Cardiac fibroblast (primary cell): ENCODE measurements around the gene C17orf100.
A peak's percentile ranks its signal among the peaks of the same experiment; 100 is the strongest.

Experiments
- DNase-seq, 2 donors: peaks; one replicate each; pipeline versions ENCODE4 v3.0.0 to v3.0.0-alpha.2; 2010; ENCODE audit warnings: low read depth in 2 of 2
- H3K4me3 ChIP-seq, 2 donors: replicated peaks in 1 of 2; 1 replicate in 1 of 2; 2 replicates in 1 of 2; pipeline ENCODE4 v1.5.1; 2011; ENCODE audit warnings: low read depth in 2 of 2, low read length in 2 of 2, mild to moderate bottlenecking in 2 of 2, moderate library complexity in 1 of 2
- TF ChIP-seq, protein P1 (sequence below): IDR thresholded peaks from one replicate; pipeline ENCODE4 v1.5.1; 2011; ENCODE audit warnings: low read depth, mild to moderate bottlenecking, low read length, inconsistent platforms

The C17orf100 gene

DNA sequence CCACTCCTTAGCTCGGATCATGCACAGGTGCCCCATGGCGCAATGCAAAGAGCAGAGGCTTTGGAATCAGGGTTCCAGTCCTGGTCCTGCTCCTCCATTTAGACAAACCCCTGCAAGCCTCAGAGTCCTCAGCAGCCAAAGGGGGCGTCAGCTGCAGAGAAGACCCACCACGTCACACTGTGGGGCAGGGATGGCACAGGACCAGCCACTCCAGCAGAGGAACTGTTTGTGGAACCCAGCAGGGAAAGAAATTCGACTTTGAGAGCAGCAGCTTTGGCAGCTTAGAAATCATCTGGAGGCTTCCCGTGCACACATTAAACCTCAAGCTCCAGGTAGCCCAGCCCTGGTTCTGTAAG is 25.2 kb downstream of the C17orf100 start:
- no peak for DNase-seq
- TF ChIP-seq, protein P1, sequence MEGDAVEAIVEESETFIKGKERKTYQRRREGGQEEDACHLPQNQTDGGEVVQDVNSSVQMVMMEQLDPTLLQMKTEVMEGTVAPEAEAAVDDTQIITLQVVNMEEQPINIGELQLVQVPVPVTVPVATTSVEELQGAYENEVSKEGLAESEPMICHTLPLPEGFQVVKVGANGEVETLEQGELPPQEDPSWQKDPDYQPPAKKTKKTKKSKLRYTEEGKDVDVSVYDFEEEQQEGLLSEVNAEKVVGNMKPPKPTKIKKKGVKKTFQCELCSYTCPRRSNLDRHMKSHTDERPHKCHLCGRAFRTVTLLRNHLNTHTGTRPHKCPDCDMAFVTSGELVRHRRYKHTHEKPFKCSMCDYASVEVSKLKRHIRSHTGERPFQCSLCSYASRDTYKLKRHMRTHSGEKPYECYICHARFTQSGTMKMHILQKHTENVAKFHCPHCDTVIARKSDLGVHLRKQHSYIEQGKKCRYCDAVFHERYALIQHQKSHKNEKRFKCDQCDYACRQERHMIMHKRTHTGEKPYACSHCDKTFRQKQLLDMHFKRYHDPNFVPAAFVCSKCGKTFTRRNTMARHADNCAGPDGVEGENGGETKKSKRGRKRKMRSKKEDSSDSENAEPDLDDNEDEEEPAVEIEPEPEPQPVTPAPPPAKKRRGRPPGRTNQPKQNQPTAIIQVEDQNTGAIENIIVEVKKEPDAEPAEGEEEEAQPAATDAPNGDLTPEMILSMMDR: no peak
- no peak overlapping the region for H3K4me3 ChIP-seq

DNA sequence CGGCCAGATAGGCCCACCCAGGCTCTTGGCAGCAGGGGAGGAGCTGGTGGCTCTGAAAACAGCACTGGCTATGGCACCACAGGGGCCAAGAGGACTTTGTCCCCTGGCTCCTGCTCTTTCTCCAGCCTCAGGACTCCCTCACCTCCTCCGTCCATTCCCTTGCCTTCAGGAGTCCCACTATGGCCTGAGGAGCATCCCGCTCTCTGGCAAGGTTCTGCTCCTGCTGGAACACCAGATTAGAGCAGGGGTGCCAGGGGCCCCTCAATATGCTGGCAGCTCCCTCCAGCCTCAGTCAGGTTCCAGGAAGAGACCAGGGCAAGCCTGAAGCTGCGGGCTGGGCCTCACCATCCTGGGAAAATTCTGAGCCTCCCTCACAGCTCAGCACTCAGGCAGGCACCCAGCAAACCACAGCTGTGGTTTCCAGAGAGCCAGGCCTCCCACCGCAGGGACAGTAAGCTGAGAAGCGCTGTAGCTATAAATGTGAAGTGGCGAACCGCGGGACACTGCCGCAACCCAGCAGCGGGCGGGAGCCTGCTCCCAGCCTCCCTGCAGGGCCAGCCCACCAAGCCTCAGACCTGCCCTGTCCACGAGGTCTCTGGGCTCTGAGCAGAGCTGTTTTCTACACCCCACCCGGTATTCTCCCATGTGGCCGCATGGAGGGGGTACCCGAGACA is 25.7 kb downstream of the C17orf100 start:
- H3K4me3 ChIP-seq: no peak overlapping the region
- peak; percentile 6 to 9 for DNase-seq
- TF ChIP-seq, protein P1: no peak

DNA sequence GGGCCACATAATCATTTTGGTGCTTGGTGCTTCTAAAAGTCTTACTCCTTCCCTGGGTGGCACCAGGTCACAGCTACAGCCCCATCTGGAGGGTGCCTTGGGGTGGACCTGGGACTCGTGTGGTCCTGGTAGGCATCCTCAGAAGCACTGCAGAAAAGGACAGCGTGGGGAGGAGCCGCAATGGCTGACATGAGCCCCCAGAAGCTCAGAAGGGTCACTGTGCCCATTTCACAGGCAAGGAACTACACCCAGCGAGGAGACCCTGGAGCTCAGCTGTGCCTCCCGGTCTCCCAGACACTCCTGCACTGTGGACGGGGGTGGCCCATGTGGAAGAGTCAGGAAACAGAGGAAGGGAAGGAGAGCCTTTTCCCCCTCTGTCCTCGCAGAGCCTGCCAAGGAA is 26.4 kb downstream of the C17orf100 start:
- TF ChIP-seq, protein P1: no peak
- no peak overlapping the region for H3K4me3 ChIP-seq
- DNase-seq: no peak

DNA sequence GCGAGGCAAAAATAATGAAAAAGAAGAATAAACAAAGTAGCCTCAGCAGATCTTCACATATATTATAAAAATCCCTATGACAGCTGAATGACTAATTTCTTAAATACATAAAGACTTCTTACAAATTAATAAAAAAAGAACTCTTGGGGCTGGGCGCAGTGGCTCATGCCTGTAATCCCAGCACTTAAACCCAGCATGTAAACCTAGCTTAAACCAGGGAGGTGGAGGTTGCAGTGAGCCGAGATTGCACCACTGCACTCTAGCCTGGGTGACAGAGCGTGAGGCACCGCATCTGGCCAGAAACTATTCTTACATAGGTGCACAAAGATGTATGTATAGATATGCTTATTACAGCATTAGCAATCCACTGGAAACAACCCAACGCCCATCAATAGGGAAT is 27.7 kb downstream of the C17orf100 start:
- TF ChIP-seq, protein P1: no peak
- no peak overlapping the region for H3K4me3 ChIP-seq
- no peak for DNase-seq

DNA sequence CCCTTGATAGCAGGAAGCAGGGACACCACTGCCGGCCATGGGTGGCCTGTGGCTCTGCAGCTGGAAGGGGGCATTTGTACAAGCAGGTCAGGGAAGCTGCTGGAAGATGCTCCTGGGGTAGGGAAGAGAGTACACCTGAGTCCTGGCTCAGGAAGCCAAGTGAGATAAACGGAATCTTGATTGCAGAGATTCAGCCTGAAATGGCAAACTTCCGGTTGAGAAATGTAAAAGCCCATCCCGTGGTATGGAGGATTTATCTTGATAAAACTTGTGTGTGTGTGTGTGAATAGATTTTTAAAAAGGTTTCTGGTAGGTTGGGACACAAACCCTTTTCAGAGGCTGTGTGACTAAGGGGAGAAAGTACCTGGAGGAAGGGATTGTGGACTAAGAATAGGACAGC is 29.6 kb downstream of the C17orf100 start:
- TF ChIP-seq, protein P1: no peak
- DNase-seq: no peak
- H3K4me3 ChIP-seq: no peak overlapping the region

DNA sequence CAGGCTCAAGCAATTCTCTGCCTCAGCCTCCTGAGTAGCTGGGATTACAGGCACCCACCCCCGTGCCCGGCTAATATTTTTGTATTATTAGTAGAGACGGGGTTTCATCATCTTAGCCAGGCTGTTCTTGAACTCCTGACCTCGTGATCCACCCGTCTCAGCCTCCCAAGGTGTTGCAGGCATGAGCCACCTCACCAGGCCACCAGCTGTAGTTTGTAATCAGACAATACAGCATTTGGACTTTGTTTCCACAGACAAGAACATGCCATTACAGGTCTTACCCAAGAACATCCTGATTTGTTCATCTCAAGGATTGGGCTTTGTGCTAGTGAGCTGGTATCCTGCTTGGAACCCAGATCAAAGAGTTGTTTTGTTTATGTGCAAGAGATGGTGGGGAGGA is 30.1 kb downstream of the C17orf100 start:
- TF ChIP-seq, protein P1: no peak
- peak in 1 of 2 donors; percentile 13 for DNase-seq
- H3K4me3 ChIP-seq: no peak overlapping the region

DNA sequence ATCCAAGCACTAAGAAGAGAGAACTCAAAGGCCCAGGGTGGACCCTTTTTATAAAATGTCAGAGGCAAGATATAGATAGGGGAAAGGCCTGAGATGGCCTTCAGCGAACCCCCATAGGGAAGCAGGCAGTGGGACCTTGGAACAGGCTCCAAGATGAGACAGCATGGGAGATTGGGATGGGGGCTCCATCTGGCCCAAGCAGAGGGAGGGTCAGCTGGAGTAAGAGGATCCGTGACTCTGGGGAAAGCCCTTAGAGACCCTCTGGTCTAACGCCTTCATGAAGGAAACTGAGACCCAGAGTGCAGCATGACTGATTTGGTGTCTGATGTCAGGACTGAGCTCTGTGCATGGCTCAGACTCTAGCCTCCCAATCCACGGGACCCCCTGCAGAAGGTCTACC is 30.8 kb downstream of the C17orf100 start:
- no peak for DNase-seq
- TF ChIP-seq, protein P1: no peak
- no peak overlapping the region for H3K4me3 ChIP-seq
